K562 (cell line): ENCODE data around the gene SH3BGRL3. TPM values are rescaled to one million over a fixed set of nuclear protein-coding genes. Genes with fewer than 3 reads are reported as not detected.
A peak's percentile ranks its signal among the peaks of the same experiment; 100 is the strongest.

Source experiments
- ARHGAP35 ChIP-seq: fragments of 450-650 bp; IDR thresholded peaks from 2 replicates; pipeline ENCODE4 v1.6.1; 2018; ENCODE audit not compliant: partially characterized antibody
- ARID3A ChIP-seq: IDR thresholded peaks from 2 replicates; pipeline ENCODE4 v1.6.1; 2012; ENCODE audit warnings: low read depth, low read length, improper control_type of control experiment, borderline replicate concordance
- CREB1 ChIP-seq, 2 experiments: sonication (generic) in 1 of 2; formaldehyde crosslinking in 1 of 2; IDR thresholded peaks; 2 replicates each; pipeline versions ENCODE4 v1.6.1 to v1.8.0; 2012 to 2022; ENCODE audit warnings: inconsistent platforms in 1 of 2, mild to moderate bottlenecking in 1 of 2, missing genetic modification reagents in 1 of 2, moderate library complexity in 1 of 2
- ELF1 ChIP-seq: fragments of 200-800 bp; sonication (Bioruptor generic); IDR thresholded peaks from 2 replicates; pipeline ENCODE4 v1.6.1; 2016; ENCODE audit warnings: missing genetic modification characterization, missing compliant biosample characterization
- HDGF ChIP-seq: fragments of 450-650 bp; IDR thresholded peaks from 2 replicates; pipeline ENCODE4 v1.6.1; 2016
- KDM1A ChIP-seq, 2 experiments: fragments of 450-650 bp; IDR thresholded peaks; 2 replicates each; pipeline ENCODE4 v1.6.1; 2016; ENCODE audit warnings: mild to moderate bottlenecking in 2 of 2
- MLLT1 ChIP-seq, 2 experiments: fragments of 450-650 bp; IDR thresholded peaks; 2 replicates each; pipeline ENCODE4 v1.6.1; 2016
- NEUROD1 ChIP-seq: fragments of 150-350 bp; IDR thresholded peaks from 2 replicates; pipeline ENCODE4 v1.6.1; 2014; ENCODE audit warnings: borderline replicate concordance, low read length, low read depth; ENCODE audit not compliant: partially characterized antibody
- NFIC ChIP-seq: fragments of 450-650 bp; IDR thresholded peaks from 2 replicates; pipeline ENCODE4 v1.6.1; 2017; ENCODE audit warnings: mild to moderate bottlenecking, inconsistent platforms
- PHB ChIP-seq: fragments of 250-450 bp; sonication (Bioruptor Pico); IDR thresholded peaks from 2 replicates; pipeline ENCODE4 v1.5.0; 2021
- PHF8 ChIP-seq: fragments of 200-600 bp; sonication (generic); IDR thresholded peaks from 2 replicates; pipeline ENCODE4 v1.6.1; 2012; ENCODE audit warnings: mixed run types, mild to moderate bottlenecking, inconsistent platforms, low read length, moderate library complexity, borderline replicate concordance
- RBM14 ChIP-seq: fragments of 200-400 bp; formaldehyde crosslinking; IDR thresholded peaks from 2 replicates; pipeline ENCODE4 v1.6.1; 2018; ENCODE audit warnings: low read depth, mild to moderate bottlenecking, low read length, moderate library complexity, borderline replicate concordance; ENCODE audit not compliant: insufficient read depth
- SETDB1 ChIP-seq: IDR thresholded peaks from one replicate; pipeline ENCODE4 v1.6.1; 2012; ENCODE audit warnings: low read length, control low read depth, inconsistent platforms
- SPI1 ChIP-seq: IDR thresholded peaks from 2 replicates; pipeline ENCODE4 v1.6.1; 2011; ENCODE audit warnings: low read depth, low read length, control low read depth, borderline replicate concordance
- TAF15 ChIP-seq: fragments of 200-400 bp; formaldehyde crosslinking; IDR thresholded peaks from 2 replicates; pipeline ENCODE4 v1.6.1; 2017; ENCODE audit warnings: mild to moderate bottlenecking, low read depth, low read length, moderate library complexity
- U2AF1 ChIP-seq: fragments of 200-400 bp; formaldehyde crosslinking; optimal IDR thresholded peaks from 2 replicates; pipeline ENCODE3; 2017; ENCODE audit warnings: mild to moderate bottlenecking, low read depth, low read length, moderate library complexity
- ZBTB12 ChIP-seq: fragments of 250-450 bp; sonication (Bioruptor Pico); IDR thresholded peaks from 2 replicates; pipeline ENCODE4 v1.4.0; 2020
- ZNF384 ChIP-seq: IDR thresholded peaks from 2 replicates; pipeline ENCODE4 v1.6.1; 2012; ENCODE audit warnings: low read depth, low read length, improper control_type of control experiment
- ZNF740 ChIP-seq, 3 experiments: fragments of 200-800 bp in 1 of 3; sonication (Bioruptor generic) in 1 of 3; sonication (generic) in 1 of 3; formaldehyde crosslinking in 1 of 3; IDR thresholded peaks; 2 replicates each; pipeline versions ENCODE4 v1.6.1 to v1.8.0; 2016 to 2022; ENCODE audit warnings: mild to moderate bottlenecking in 2 of 3, missing compliant biosample characterization in 2 of 3, missing genetic modification characterization in 2 of 3, missing genetic modification reagents in 1 of 3
- polyA plus RNA-seq, 8 experiments: library from polyadenylated mRNA; depleted of rRNA in 4 of 8; stranded (reverse) in 5 of 8; unstranded in 3 of 8; fragments of >200 nt; fragmentation: Nextera tagmentation in 2 of 8; fragmentation: Illumina TruSeq in 1 of 8; extraction: Ambion mirVana in 2 of 8; extraction: Trizol in 1 of 8; gene quantifications; 2 replicates each; pipeline versions ENCODE4 v1.2.1 to v1.2.3, GENCODE V29; 2011 to 2014; ENCODE audit warnings: inconsistent platforms in 1 of 8, missing spikeins in 1 of 8
- total RNA-seq, 7 experiments: library from RNA; depleted of rRNA in 6 of 7; stranded (reverse); fragments of >200 nt in 6 of 7; fragmentation: Illumina TruSeq in 2 of 7; extraction: Trizol in 2 of 7; gene quantifications; 2 replicates each; pipeline versions ENCODE4 v1.2.1 to v1.2.3, GENCODE V29; 2011 to 2021; ENCODE audit warnings: low replicate concordance in 1 of 7

Gene SH3BGRL3
- total and polyA plus RNA-seq, 9 of the 15 experiments (the other 6 are each of a cell fraction or from before 2014, with no cell fraction given): 30.3 to 140 (median 54.2) TPM

GRCh38 chr1:26279456-26280332 lies at the start of gene SH3BGRL3 (continued):
- TF ChIP-seq MLLT1 (IDR thresholded peaks at IDR 0.05) (peak in 1 of 2 experiments; percentile 8; a peak in 1 of 4 replicates), U2AF1 (peak; percentile 96), ARID3A (no peak), NFIC (peak; percentile 23; the same call in 1 of the 2 replicates), KDM1A (IDR thresholded peaks at IDR 0.05) (no peak), NEUROD1 (no peak), SPI1 (0 out of 2 replicates have a peak, but pooled peaks have one; percentile 2), PHF8 (peak; percentile 63; the same call in 1 of the 2 replicates), SETDB1 (no peak), ARHGAP35 (no peak), CREB1 (IDR thresholded peaks at IDR 0.05) (peak; percentile 66), CREB1 (CRISPR knock-in tag; IDR thresholded peaks at IDR 0.05) (peak; percentile 75; the same call in 1 of the 2 replicates), HDGF (no peak; the same call in 1 of the 2 replicates), ZNF740 (CRISPR knock-in tag; IDR thresholded peaks at IDR 0.05) (no peak; the same call in 1 of the 2 replicates), ZNF740 (tag; IDR thresholded peaks at IDR 0.05) (peak in 1 of 2 experiments; percentile 68; a peak in 1 of 4 replicates), PHB (CRISPR knock-in tag) (0 out of 2 replicates have a peak, but pooled peaks have one; percentile 66), ZNF384 (no peak), RBM14 (0 out of 2 replicates have a peak, but pooled peaks have one; percentile 47), ELF1 (peak; percentile 20; the same call in 1 of the 2 replicates), ZBTB12 (CRISPR knock-in tag) (no peak), TAF15 (no peak)
